ENCODE measurements around the gene RPS23. TPM values are rescaled to one million over a fixed set of nuclear protein-coding genes. Genes with fewer than 3 reads are reported as not detected.

Gene RPS23
- total RNA-seq, 1 donor from 2014 or later = 2,105 TPM

DNA sequence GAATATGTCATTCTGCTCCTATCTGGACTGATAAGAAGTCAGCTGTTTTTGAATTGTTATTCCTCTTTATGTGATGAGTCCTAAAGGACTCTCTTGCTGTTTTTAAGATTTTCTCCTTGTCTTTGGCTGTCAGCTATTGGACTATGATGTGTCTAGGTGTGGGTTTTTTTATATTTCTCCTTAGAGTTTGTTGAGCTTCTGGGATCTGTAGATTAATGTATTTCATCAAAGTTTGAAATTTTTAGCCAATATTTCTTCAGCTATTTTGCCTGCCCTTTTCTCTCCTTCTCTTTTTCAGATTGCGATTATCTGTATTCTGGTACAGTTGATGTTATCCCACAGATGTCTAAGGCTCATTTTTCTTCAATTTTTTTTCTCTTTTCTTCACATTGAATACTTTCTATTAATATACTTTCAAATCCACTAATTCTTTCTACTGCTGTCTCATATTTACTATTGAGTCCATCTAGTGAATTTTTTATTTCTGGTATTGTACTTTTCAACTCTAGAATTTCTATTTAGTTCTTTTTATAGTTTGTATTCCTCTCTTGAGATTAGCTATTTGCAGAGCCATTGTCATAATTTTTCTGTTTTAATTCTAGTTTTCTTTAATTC is 31.1 kb downstream of the RPS23 start:
- Mint-ChIP-seq H3K27me3 (ENCODE audit: low read depth) (no peaks in the 10 kb centered on the region), H3K9me3 (peaks cover 18% of the 10 kb centered on the region), H3K36me3 (peaks cover 19% of the 10 kb centered on the region), H3K4me3 (no peak overlapping the region), H3K4me1 (no peaks in the 10 kb centered on the region), H3K27ac (no peak overlapping the region)
- TF ChIP-seq CTCF (IDR thresholded peaks at IDR 0.05; ENCODE audit: unreplicated experiment) = no peak
- DNase-seq (ENCODE audit: low spot score in 2 of 2, unreplicated experiment in 2 of 2) = no peak

GRCh38 chr5:82244854-82245635 is 33.1 kb downstream of the RPS23 start:
- TF ChIP-seq CTCF (IDR thresholded peaks at IDR 0.05; ENCODE audit: unreplicated experiment) = no peak
- Mint-ChIP-seq H3K27ac (no peak overlapping the region), H3K4me3 (no peak overlapping the region), H3K27me3 (ENCODE audit: low read depth) (no peaks in the 10 kb centered on the region), H3K9me3 (peaks cover 18% of the 10 kb centered on the region), H3K36me3 (peaks cover 19% of the 10 kb centered on the region), H3K4me1 (no peaks in the 10 kb centered on the region)
- DNase-seq (ENCODE audit: low spot score in 2 of 2, unreplicated experiment in 2 of 2) = no peak

- H3K27me3 Mint-ChIP-seq (ENCODE audit: low read depth) = no peaks in the 10 kb centered on the region
- peaks cover 19% of the 10 kb centered on the region for H3K36me3 Mint-ChIP-seq
- peaks cover 18% of the 10 kb centered on the region for H3K9me3 Mint-ChIP-seq
- TF ChIP-seq CTCF (IDR thresholded peaks at IDR 0.05; ENCODE audit: unreplicated experiment) = no peak
- no peak overlapping the region for H3K27ac Mint-ChIP-seq
- no peak for DNase-seq (ENCODE audit: low spot score in 2 of 2, unreplicated experiment in 2 of 2)
- H3K4me3 Mint-ChIP-seq = no peak overlapping the region
- H3K4me1 Mint-ChIP-seq = no peaks in the 10 kb centered on the region
These were observed 34.0 kb downstream of the RPS23 start for GRCh38 chr5:82244151-82244550.

GRCh38 chr5:82234885-82235284 is 43.3 kb downstream of the RPS23 start:
- H3K4me3 Mint-ChIP-seq = no peak overlapping the region
- H3K4me1 Mint-ChIP-seq = no peaks in the 10 kb centered on the region
- no peak for TF ChIP-seq CTCF (IDR thresholded peaks at IDR 0.05; ENCODE audit: unreplicated experiment)
- no peaks in the 10 kb centered on the region for H3K36me3 Mint-ChIP-seq
- no peaks in the 10 kb centered on the region for H3K27me3 Mint-ChIP-seq (ENCODE audit: low read depth)
- H3K27ac Mint-ChIP-seq = no peak overlapping the region
- DNase-seq (ENCODE audit: low spot score in 2 of 2, unreplicated experiment in 2 of 2) = no peak
- no peaks in the 10 kb centered on the region for H3K9me3 Mint-ChIP-seq

DNA sequence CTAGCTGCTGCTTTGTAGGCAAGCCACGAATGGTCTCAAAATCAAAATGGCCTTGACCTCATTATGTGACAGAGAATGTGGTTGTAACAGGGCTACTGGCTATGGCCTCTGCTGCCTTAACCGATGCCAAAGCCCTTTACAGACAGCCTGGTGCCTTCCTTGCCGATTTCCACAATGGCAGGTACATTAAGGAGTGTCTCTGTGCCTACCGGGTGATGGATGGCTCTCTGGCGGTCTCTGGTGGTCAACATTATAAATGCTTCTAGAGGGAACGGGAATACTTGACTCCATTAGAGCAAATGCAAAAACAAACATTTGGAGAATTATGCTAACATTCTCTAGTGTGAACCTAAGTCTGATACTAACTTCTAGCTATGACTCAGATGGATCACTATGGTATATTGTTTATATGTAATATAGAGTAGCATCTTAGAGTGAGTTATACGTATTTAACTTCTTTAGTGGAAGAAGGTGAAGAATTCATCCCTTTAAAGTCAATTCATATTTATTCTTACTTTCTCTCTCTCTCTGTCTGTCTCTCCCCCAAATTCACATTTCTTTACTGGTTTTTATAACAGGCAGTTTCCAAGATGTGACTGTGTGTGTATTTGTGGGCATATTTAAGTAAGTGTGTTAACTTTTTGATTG is 52.5 kb downstream of the RPS23 start:
- no peaks in the 10 kb centered on the region for H3K36me3 Mint-ChIP-seq
- no peaks in the 10 kb centered on the region for H3K27me3 Mint-ChIP-seq (ENCODE audit: low read depth)
- no peak overlapping the region for H3K4me3 Mint-ChIP-seq
- peak; percentile 77 for TF ChIP-seq CTCF (IDR thresholded peaks at IDR 0.05; ENCODE audit: unreplicated experiment)
- DNase-seq (ENCODE audit: low spot score in 2 of 2, unreplicated experiment in 2 of 2) = peak in 1 of 2 experiments; percentile 72
- peaks cover 9% of the 10 kb centered on the region for H3K4me1 Mint-ChIP-seq
- H3K27ac Mint-ChIP-seq = no peak overlapping the region
- no peaks in the 10 kb centered on the region for H3K9me3 Mint-ChIP-seq
